CD4-positive, alpha-beta memory T cell (primary cell): ENCODE measurements around the gene NDUFAF2. TPM values are rescaled to one million over a fixed set of nuclear protein-coding genes. Genes with fewer than 3 reads are reported as not detected.
"Not testable (repeated sequence)": the region's sequence is repeated elsewhere in the genome, so short reads cannot be mapped to it uniquely, and the experiment has no call there.

Experiments used
- CTCF ChIA-PET: fragments of 350-600 bp; sonication (Branson Sonifier 250); formaldehyde crosslinking; loops from one replicate; lab custom pipeline; 2021; ENCODE audit warnings: inconsistent platforms; ENCODE audit not compliant: partially characterized antibody; lab: Charles Lee
- POLR2A ChIA-PET: fragments of 350-600 bp; sonication (Branson Sonifier 250); formaldehyde crosslinking; loops from one replicate; lab custom pipeline; 2021; ENCODE audit not compliant: partially characterized antibody; lab: Charles Lee
- DNase-seq, 5 donors: peaks; one replicate each; pipeline versions ENCODE4 v3.0.0 to v3.0.0-alpha.2; 2020 to 2022; ENCODE audit warnings: mixed read lengths in 1 of 5
- H3K27ac ChIP-seq: one replicate; pipeline ENCODE4 v1.7.0; 2013; ENCODE audit warnings: low read depth, low read length
- H3K27me3 ChIP-seq: 2 replicates; pipeline ENCODE4 v1.7.0; 2013; ENCODE audit warnings: mild to moderate bottlenecking, low read length, moderate library complexity; ENCODE audit not compliant: insufficient read depth
- H3K36me3 ChIP-seq: 2 replicates; pipeline ENCODE4 v1.7.0; 2013; ENCODE audit warnings: mild to moderate bottlenecking, low read length, moderate library complexity; ENCODE audit not compliant: insufficient read depth
- H3K4me1 ChIP-seq: 2 replicates; pipeline ENCODE4 v1.7.0; 2013; ENCODE audit warnings: mild to moderate bottlenecking, low read length, moderate library complexity; ENCODE audit not compliant: insufficient read depth
- H3K4me3 ChIP-seq, 2 donors: one replicate each; pipeline ENCODE4 v1.7.0; 2013; ENCODE audit warnings: low read length in 2 of 2, mild to moderate bottlenecking in 1 of 2
- H3K9me3 ChIP-seq, 2 donors: one replicate each; pipeline ENCODE4 v1.7.0; 2013; ENCODE audit warnings: low read length in 2 of 2, control low read depth in 1 of 2; ENCODE audit not compliant: control insufficient read depth in 1 of 2
- H3K27ac Mint-ChIP-seq, 7 donors: one replicate each; pipeline ENCODE4 v1.8.0; 2020 to 2021; ENCODE audit warnings: mixed read lengths in 7 of 7, mild to moderate bottlenecking in 6 of 7, inconsistent platforms in 3 of 7, moderate library complexity in 3 of 7
- H3K27me3 Mint-ChIP-seq, 2 donors: one replicate each; pipeline ENCODE4 v1.8.0; 2020 to 2021; ENCODE audit warnings: mixed read lengths in 2 of 2
- H3K36me3 Mint-ChIP-seq, 2 donors: one replicate each; pipeline ENCODE4 v1.8.0; 2020 to 2021; ENCODE audit warnings: mixed read lengths in 2 of 2, inconsistent platforms in 1 of 2, mild to moderate bottlenecking in 1 of 2
- H3K4me1 Mint-ChIP-seq, 4 donors: one replicate each; pipeline ENCODE4 v1.8.0; 2020 to 2021; ENCODE audit warnings: mixed read lengths in 4 of 4, mild to moderate bottlenecking in 1 of 4
- H3K4me3 Mint-ChIP-seq, 8 donors: one replicate each; pipeline ENCODE4 v1.8.0; 2020 to 2021; ENCODE audit warnings: mixed read lengths in 8 of 8, mild to moderate bottlenecking in 7 of 8, moderate library complexity in 6 of 8, inconsistent platforms in 3 of 8
- H3K9me3 Mint-ChIP-seq, 8 donors: one replicate each; pipeline ENCODE4 v1.8.0; 2020 to 2021; ENCODE audit warnings: mixed read lengths in 8 of 8, mild to moderate bottlenecking in 5 of 8, inconsistent platforms in 3 of 8, moderate library complexity in 1 of 8
- intact Hi-C: fragments of 100-400 bp; cut with micrococcal nuclease; formaldehyde crosslinking; loops from one replicate; pipeline ENCODE4 v1.15.1; 2023
- polyA plus RNA-seq, 2 donors: library from polyadenylated mRNA; unstranded; fragments of 300-500 nt; fragmentation: Illumina TruSeq; gene quantifications; one replicate each; pipeline ENCODE4 v1.2.3, GENCODE V29; 2021
- total RNA-seq, 2 experiments: library from RNA; stranded (reverse); gene quantifications; one replicate each; pipeline ENCODE4 v1.2.3, GENCODE V29; 2021

Gene NDUFAF2
- total and polyA plus RNA-seq, 4 experiments from 2014 or later = 14.7 to 44.9 (median 24.8) TPM

GRCh38 chr5:61187826-61188225 lies 242.8 kb downstream of the NDUFAF2 start:
- H3K4me3 Mint-ChIP-seq, CTCF ChIA-PET, DNase-seq, H3K9me3 ChIP-seq, H3K36me3 ChIP-seq, H3K27ac Mint-ChIP-seq, H3K36me3 Mint-ChIP-seq, H3K4me1 ChIP-seq, H3K4me1 Mint-ChIP-seq, H3K4me3 ChIP-seq, POLR2A ChIA-PET, intact Hi-C loops, H3K27me3 ChIP-seq, H3K27ac ChIP-seq: not testable (repeated sequence)
- Mint-ChIP-seq H3K27me3 (peaks cover 7 to 10% of the 10 kb centered on the region in 2 donors), H3K9me3 (peaks cover 0 to 11% (median under 1%) of the 10 kb centered on the region in 8 donors)

GRCh38 chr5:61198606-61199005 lies 253.6 kb downstream of the NDUFAF2 start:
- no peak overlapping the region for H3K4me3 Mint-ChIP-seq
- no peak overlapping the region for H3K27ac Mint-ChIP-seq
- no peak for DNase-seq
- no peak overlapping the region for H3K4me3 ChIP-seq
- H3K27me3 Mint-ChIP-seq = peaks cover 16 to 22% of the 10 kb centered on the region in 2 donors
- intact Hi-C loops = no loop called here
- H3K27ac ChIP-seq = no peak overlapping the region
- H3K36me3 Mint-ChIP-seq = peaks cover 0 to 3% of the 10 kb centered on the region in 2 donors
- no peaks in the 10 kb centered on the region for H3K4me1 ChIP-seq
- no peaks in the 10 kb centered on the region for H3K36me3 ChIP-seq
- peaks cover under 1 to 25% (median 17%) of the 10 kb centered on the region in 8 donors for H3K9me3 Mint-ChIP-seq
- POLR2A ChIA-PET = no interaction called here
- no peaks in the 10 kb centered on the region for H3K27me3 ChIP-seq
- CTCF ChIA-PET = no interaction called here
- no peaks in the 10 kb centered on the region for H3K9me3 ChIP-seq
- H3K4me1 Mint-ChIP-seq = no peaks in the 10 kb centered on the region

- no peak overlapping the region for H3K27ac Mint-ChIP-seq
- Histone ChIP-seq H3K4me1 (no peaks in the 10 kb centered on the region), H3K36me3 (no peaks in the 10 kb centered on the region), H3K9me3 (no peaks in the 10 kb centered on the region), H3K27me3 (no peaks in the 10 kb centered on the region), H3K27ac (no peak overlapping the region), H3K4me3 (no peak overlapping the region)
- no peaks in the 10 kb centered on the region for H3K4me1 Mint-ChIP-seq
- H3K9me3 Mint-ChIP-seq = peaks cover 2 to 34% (median 19%) of the 10 kb centered on the region in 8 donors
- ChIA-PET CTCF (no interaction called here), POLR2A (no interaction called here)
- no peaks in the 10 kb centered on the region for H3K36me3 Mint-ChIP-seq
- intact Hi-C loops = no loop called here
- no peak overlapping the region for H3K4me3 Mint-ChIP-seq
- H3K27me3 Mint-ChIP-seq = peaks cover 19 to 25% of the 10 kb centered on the region in 2 donors
- no peak for DNase-seq
These were observed 255.7 kb downstream of the NDUFAF2 start for GRCh38 chr5:61200582-61201155.

- no peak overlapping the region for H3K4me3 ChIP-seq
- Mint-ChIP-seq H3K36me3 (no peaks in the 10 kb centered on the region), H3K4me1 (no peaks in the 10 kb centered on the region), H3K27me3 (peaks cover 22 to 28% of the 10 kb centered on the region in 2 donors), H3K4me3 (no peak overlapping the region), H3K27ac (no peak overlapping the region), H3K9me3 (peaks cover 5 to 36% (median 22%) of the 10 kb centered on the region in 8 donors)
- POLR2A ChIA-PET = no interaction called here
- intact Hi-C loops = no loop called here
- no peaks in the 10 kb centered on the region for H3K9me3 ChIP-seq
- H3K27me3 ChIP-seq = no peaks in the 10 kb centered on the region
- DNase-seq = no peak
- CTCF ChIA-PET = no interaction called here
- no peaks in the 10 kb centered on the region for H3K4me1 ChIP-seq
- no peaks in the 10 kb centered on the region for H3K36me3 ChIP-seq
- no peak overlapping the region for H3K27ac ChIP-seq
These were observed 257.2 kb downstream of the NDUFAF2 start for GRCh38 chr5:61202213-61202612.

Other genes starting within 250 kb of the NDUFAF2 start
- under 1 TPM; 0.19 to 0.70 TPM for gene DEPDC1B, start 245.0 kb upstream of the NDUFAF2 start, total RNA-seq
- gene DEPDC1B, start 245.0 kb upstream of the NDUFAF2 start, polyA plus RNA-seq = under 1 TPM; 0.14 to 0.23 TPM
- gene ELOVL7, start 100.9 kb upstream of the NDUFAF2 start, total RNA-seq = not detected
- gene ELOVL7, start 100.9 kb upstream of the NDUFAF2 start, polyA plus RNA-seq = not detected
- gene ERCC8, start 135 bp upstream of the NDUFAF2 start, total RNA-seq = 1 to 10 TPM; 7.1 to 9.0 TPM
- gene ERCC8, start 135 bp upstream of the NDUFAF2 start, polyA plus RNA-seq = 10 to 100 TPM; 10.6 to 20.5 TPM
- gene SMIM15, start 217.3 kb downstream of the NDUFAF2 start, total RNA-seq = 10 to 100 TPM; 33.1 to 37.7 TPM
- gene SMIM15, start 217.3 kb downstream of the NDUFAF2 start, polyA plus RNA-seq = 10 to 100 TPM; 32.8 to 41.0 TPM